H9 (cell line): ENCODE results near the gene NCOA5. TPM values are rescaled to one million over a fixed set of nuclear protein-coding genes. Genes with fewer than 3 reads are reported as not detected.

Experiments
- DNase-seq: peaks from one replicate; pipeline ENCODE4 v3.0.0-alpha.2; 2017
- H2AFZ ChIP-seq: one replicate; pipeline ENCODE4 v1.6.1; 2013; ENCODE audit warnings: mild to moderate bottlenecking, low read length, control low read depth, moderate library complexity
- H2AK5ac ChIP-seq: 2 replicates; pipeline ENCODE4 v1.6.1; 2013; ENCODE audit warnings: low read length, control low read depth, mixed read lengths; ENCODE audit not compliant: insufficient read length
- H2BK120ac ChIP-seq: one replicate; pipeline ENCODE4 v1.6.1; 2013; ENCODE audit warnings: low read depth, mild to moderate bottlenecking, low read length, control low read depth, inconsistent platforms; ENCODE audit not compliant: poor library complexity, severe bottlenecking
- H2BK12ac ChIP-seq: 2 replicates; pipeline ENCODE4 v1.6.1; 2013; ENCODE audit warnings: low read length, control low read depth, mixed read lengths, low read depth; ENCODE audit not compliant: insufficient read length
- H2BK15ac ChIP-seq: 2 replicates; pipeline ENCODE4 v1.6.1; 2013; ENCODE audit warnings: low read depth, low read length, control low read depth
- H2BK20ac ChIP-seq: one replicate; pipeline ENCODE4 v1.6.1; 2013; ENCODE audit warnings: low read depth, mild to moderate bottlenecking, low read length, control low read depth, inconsistent platforms; ENCODE audit not compliant: poor library complexity, severe bottlenecking
- H2BK5ac ChIP-seq: 2 replicates; pipeline ENCODE4 v1.6.1; 2013; ENCODE audit warnings: low read length, control low read depth, mixed read lengths; ENCODE audit not compliant: insufficient read length
- H3K14ac ChIP-seq: 2 replicates; pipeline ENCODE4 v1.6.1; 2013; ENCODE audit warnings: low read length, control low read depth; ENCODE audit not compliant: insufficient read depth
- H3K18ac ChIP-seq: 2 replicates; pipeline ENCODE4 v1.6.1; 2013; ENCODE audit warnings: low read depth, mild to moderate bottlenecking, mixed read lengths, low read length, control low read depth; ENCODE audit not compliant: insufficient read length
- H3K23ac ChIP-seq: 2 replicates; pipeline ENCODE4 v1.6.1; 2013; ENCODE audit warnings: low read length, control low read depth, mixed read lengths, low read depth; ENCODE audit not compliant: insufficient read length
- H3K23me2 ChIP-seq: 2 replicates; pipeline ENCODE4 v1.6.1; 2013; ENCODE audit warnings: low read depth, mild to moderate bottlenecking, mixed read lengths, low read length, control low read depth; ENCODE audit not compliant: insufficient read length, poor library complexity, severe bottlenecking
- H3K27ac ChIP-seq: 2 replicates; pipeline ENCODE4 v1.5.1; 2013; ENCODE audit warnings: low read length, control low read depth, mixed read lengths, low read depth; ENCODE audit not compliant: insufficient read length
- H3K27me3 ChIP-seq: 2 replicates; pipeline ENCODE4 v1.6.1; 2013; ENCODE audit warnings: low read length, control low read depth, inconsistent platforms; ENCODE audit not compliant: insufficient read depth
- H3K4ac ChIP-seq: 2 replicates; pipeline ENCODE4 v1.6.1; 2013; ENCODE audit warnings: low read depth, mild to moderate bottlenecking, control low read depth, inconsistent platforms, low read length, moderate library complexity
- H3K4me1 ChIP-seq: 2 replicates; pipeline ENCODE4 v1.6.1; 2013; ENCODE audit warnings: low read length, control low read depth, inconsistent platforms; ENCODE audit not compliant: insufficient read depth
- H3K4me2 ChIP-seq: 2 replicates; pipeline ENCODE4 v1.6.1; 2013; ENCODE audit warnings: low read length, control low read depth, mixed read lengths; ENCODE audit not compliant: insufficient read length, insufficient read depth
- H3K56ac ChIP-seq: 2 replicates; pipeline ENCODE4 v1.6.1; 2013; ENCODE audit warnings: low read depth, mild to moderate bottlenecking, mixed read lengths, low read length, control low read depth; ENCODE audit not compliant: insufficient read length
- H3K79me1 ChIP-seq: 2 replicates; pipeline ENCODE4 v1.6.1; 2013; ENCODE audit warnings: low read depth, mild to moderate bottlenecking, moderate library complexity, low read length, control low read depth, inconsistent platforms; ENCODE audit not compliant: insufficient read depth, poor library complexity, severe bottlenecking
- H3K79me2 ChIP-seq: 2 replicates; pipeline ENCODE4 v1.6.1; 2013; ENCODE audit warnings: low read length, control low read depth, inconsistent platforms; ENCODE audit not compliant: insufficient read depth
- H3K9ac ChIP-seq: 2 replicates; pipeline ENCODE4 v1.6.1; 2013; ENCODE audit warnings: low read length, control low read depth, mixed read lengths; ENCODE audit not compliant: insufficient read length; ENCODE audit errors: extremely low read depth
- H3K9me3 ChIP-seq: one replicate; pipeline ENCODE4 v1.6.1; 2013; ENCODE audit warnings: low read depth, low read length, inconsistent platforms; ENCODE audit not compliant: control insufficient read depth
- H3T11ph ChIP-seq: one replicate; pipeline ENCODE4 v1.6.1; 2013; ENCODE audit warnings: mild to moderate bottlenecking, low read length, control low read depth, inconsistent platforms
- H4K20me1 ChIP-seq: one replicate; pipeline ENCODE4 v1.6.1; 2013; ENCODE audit not compliant: control insufficient read depth, insufficient read length, insufficient read depth
- H4K5ac ChIP-seq: 2 replicates; pipeline ENCODE4 v1.6.1; 2013; ENCODE audit warnings: low read depth, mild to moderate bottlenecking, mixed read lengths, low read length, control low read depth; ENCODE audit not compliant: insufficient read length
- H4K8ac ChIP-seq: replicated peaks from 2 replicates; pipeline ENCODE4 v1.6.1; 2013; ENCODE audit warnings: low read length, control low read depth, mixed read lengths, low read depth; ENCODE audit not compliant: insufficient read length
- H4K91ac ChIP-seq: 2 replicates; pipeline ENCODE4 v1.6.1; 2013; ENCODE audit warnings: low read depth, mild to moderate bottlenecking, moderate library complexity, mixed read lengths, low read length, control low read depth; ENCODE audit not compliant: insufficient read length
- H3K27ac Mint-ChIP-seq, 3 experiments: 2 replicates in 2 of 3; 3 replicates in 1 of 3; pipeline ENCODE4 v1.8.0; 2020 to 2021; ENCODE audit warnings: mixed read lengths in 3 of 3, mild to moderate bottlenecking in 1 of 3, moderate library complexity in 1 of 3
- H3K27me3 Mint-ChIP-seq: 2 replicates; pipeline ENCODE4 v1.8.0; 2021; ENCODE audit warnings: low read depth, mild to moderate bottlenecking, moderate library complexity, mixed read lengths
- H3K36me3 Mint-ChIP-seq, 3 experiments: 2 replicates in 2 of 3; 3 replicates in 1 of 3; pipeline ENCODE4 v1.8.0; 2020 to 2021; ENCODE audit warnings: low read depth in 3 of 3, mixed read lengths in 3 of 3; ENCODE audit not compliant: insufficient read depth in 1 of 3
- H3K4me1 Mint-ChIP-seq, 2 experiments: 2 replicates each; pipeline ENCODE4 v1.8.0; 2020; ENCODE audit warnings: mixed read lengths in 2 of 2
- H3K4me3 Mint-ChIP-seq, 2 experiments: 2 replicates in 1 of 2; 3 replicates in 1 of 2; pipeline ENCODE4 v1.8.0; 2020 to 2021; ENCODE audit warnings: mild to moderate bottlenecking in 2 of 2, mixed read lengths in 2 of 2, moderate library complexity in 1 of 2
- H3K9me3 Mint-ChIP-seq, 2 experiments: 2 replicates in 1 of 2; 3 replicates in 1 of 2; pipeline ENCODE4 v1.8.0; 2020; ENCODE audit warnings: mild to moderate bottlenecking in 2 of 2, mixed read lengths in 2 of 2, moderate library complexity in 1 of 2
- WGBS: extraction: QIAGEN DNeasy Blood & Tissue Kit; methylation state at CpG from one replicate; pipeline ENCODE4 v1.1.7; 2013; ENCODE audit warnings: missing lambda C conversion rate, low lambda C conversion rate, mixed read lengths; ENCODE audit not compliant: insufficient read length; ENCODE audit errors: extremely low coverage; 5-methylcytosine and 5-hydroxymethylcytosine counted together
- total RNA-seq: library from RNA; stranded (reverse); gene quantifications from 2 replicates; pipeline ENCODE4 v1.2.1, GENCODE V29; 2021
- TF ChIP-seq, protein P1 (sequence below): fragments of 200-600 bp; sonication (generic); conservative IDR thresholded peaks from 3 replicates; pipeline ENCODE4 v1.8.0; 2021; ENCODE audit warnings: antibody characterized with exemption, mild to moderate bottlenecking

The NCOA5 gene
- total RNA-seq, 1 experiment from 2014 or later = 55.7 TPM

DNA sequence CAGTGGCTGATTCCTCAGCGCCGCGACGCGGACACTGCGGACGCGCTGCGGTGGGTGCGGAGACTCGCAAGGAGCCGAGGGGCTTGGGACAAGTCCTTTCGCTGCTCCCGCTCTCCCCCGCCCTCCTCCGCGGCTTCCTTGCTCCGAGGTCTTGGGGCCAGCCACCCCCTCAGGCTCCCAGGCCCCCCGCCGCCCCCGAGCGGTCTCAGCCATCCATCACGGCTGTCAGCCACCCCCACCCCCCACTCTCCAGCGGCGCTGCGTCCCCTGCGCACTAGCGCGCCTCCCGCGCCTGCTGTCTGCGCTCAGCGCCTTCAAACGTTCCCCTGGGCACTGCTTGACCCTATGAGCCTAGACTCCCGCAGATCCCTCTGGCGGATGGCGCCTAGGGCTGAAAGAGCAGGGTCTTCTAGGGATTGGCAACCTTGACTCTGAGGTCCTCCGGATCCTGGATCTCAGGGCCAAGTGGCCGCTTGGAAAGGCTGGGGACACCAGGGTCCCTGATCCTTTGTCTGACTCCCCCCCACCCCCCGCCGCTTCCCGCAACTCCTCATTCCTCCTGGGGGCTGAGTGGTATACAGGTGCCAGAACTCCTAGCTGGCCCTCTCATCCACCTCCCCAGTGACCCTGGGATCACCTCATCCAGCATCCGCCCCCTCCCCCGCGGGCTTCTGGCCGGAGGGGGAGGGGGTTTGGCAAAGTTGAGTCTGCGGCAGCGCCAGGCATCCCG lies 59.3 kb downstream of the NCOA5 start:
- H3K23ac ChIP-seq = no peak overlapping the region
- H3K27me3 Mint-ChIP-seq = peaks cover 99% of the 10 kb centered on the region
- peak overlapping the region in 1 of 2 experiments; percentile 32; a peak in 1 of 5 replicates for H3K4me3 Mint-ChIP-seq
- no peak overlapping the region for H3K27ac ChIP-seq
- peaks cover 0 to 27% of the 10 kb centered on the region in 2 experiments; a peak in 3 of 4 replicates for H3K4me1 Mint-ChIP-seq
- no peaks in the 10 kb centered on the region for H3K36me3 Mint-ChIP-seq
- H2BK20ac ChIP-seq = no peak overlapping the region
- H3K9ac ChIP-seq = no peak overlapping the region
- no peak overlapping the region for H3K56ac ChIP-seq
- H2AK5ac ChIP-seq = no peak overlapping the region
- no peak overlapping the region for H2BK15ac ChIP-seq
- H2BK5ac ChIP-seq = no peak overlapping the region
- H3K27ac Mint-ChIP-seq = no peak overlapping the region
- no peaks in the 10 kb centered on the region for H3K4me1 ChIP-seq
- H4K91ac ChIP-seq = no peak overlapping the region
- H3K23me2 ChIP-seq = peaks cover 4% of the 10 kb centered on the region
- DNase-seq = no peak
- no peak overlapping the region for H3T11ph ChIP-seq
- H3K27me3 ChIP-seq = peaks cover 71% of the 10 kb centered on the region
- H4K8ac ChIP-seq = no peak overlapping the region
- no peak overlapping the region for H3K4ac ChIP-seq
- H3K79me2 ChIP-seq = no peaks in the 10 kb centered on the region
- no peaks in the 10 kb centered on the region for H4K20me1 ChIP-seq
- H3K79me1 ChIP-seq = no peaks in the 10 kb centered on the region
- H2BK12ac ChIP-seq = no peak overlapping the region
- H3K4me2 ChIP-seq = no peak overlapping the region
- H2BK120ac ChIP-seq = no peak overlapping the region
- H3K9me3 Mint-ChIP-seq = peaks cover 0 to 3% of the 10 kb centered on the region in 2 experiments; a peak in 2 of 5 replicates
- H3K18ac ChIP-seq = no peak overlapping the region
- H3K9me3 ChIP-seq = no peaks in the 10 kb centered on the region
- no CpG with 5 or more reads among the region's 49 CpGs for WGBS
- no peak overlapping the region for H4K5ac ChIP-seq
- TF ChIP-seq, protein P1, sequence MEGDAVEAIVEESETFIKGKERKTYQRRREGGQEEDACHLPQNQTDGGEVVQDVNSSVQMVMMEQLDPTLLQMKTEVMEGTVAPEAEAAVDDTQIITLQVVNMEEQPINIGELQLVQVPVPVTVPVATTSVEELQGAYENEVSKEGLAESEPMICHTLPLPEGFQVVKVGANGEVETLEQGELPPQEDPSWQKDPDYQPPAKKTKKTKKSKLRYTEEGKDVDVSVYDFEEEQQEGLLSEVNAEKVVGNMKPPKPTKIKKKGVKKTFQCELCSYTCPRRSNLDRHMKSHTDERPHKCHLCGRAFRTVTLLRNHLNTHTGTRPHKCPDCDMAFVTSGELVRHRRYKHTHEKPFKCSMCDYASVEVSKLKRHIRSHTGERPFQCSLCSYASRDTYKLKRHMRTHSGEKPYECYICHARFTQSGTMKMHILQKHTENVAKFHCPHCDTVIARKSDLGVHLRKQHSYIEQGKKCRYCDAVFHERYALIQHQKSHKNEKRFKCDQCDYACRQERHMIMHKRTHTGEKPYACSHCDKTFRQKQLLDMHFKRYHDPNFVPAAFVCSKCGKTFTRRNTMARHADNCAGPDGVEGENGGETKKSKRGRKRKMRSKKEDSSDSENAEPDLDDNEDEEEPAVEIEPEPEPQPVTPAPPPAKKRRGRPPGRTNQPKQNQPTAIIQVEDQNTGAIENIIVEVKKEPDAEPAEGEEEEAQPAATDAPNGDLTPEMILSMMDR = no peak
- no peak overlapping the region for H2AFZ ChIP-seq
- H3K14ac ChIP-seq = no peak overlapping the region
